Keratinocyte (primary cell): Measurements from ENCODE around the gene DIDO1. TPM values are rescaled to one million over a fixed set of nuclear protein-coding genes. Genes with fewer than 3 reads are reported as not detected.

Experiments
- DNase-seq: peaks from one replicate; pipeline ENCODE4 v3.0.0-alpha.2; 2011; ENCODE audit warnings: low read depth, missing footprints, low spot score
- FAIRE-seq: peaks from 2 replicates; lab custom pipeline; 2011; peaks lifted over from hg19 to GRCh38; lab: Jason Lieb, UNC
- H2AFZ ChIP-seq: 2 replicates; pipeline ENCODE4 v1.6.0; 2012; ENCODE audit warnings: low read length, control low read depth, inconsistent platforms; ENCODE audit not compliant: control insufficient read depth
- H3K27ac ChIP-seq: 2 replicates; pipeline ENCODE4 v1.5.1; 2011; ENCODE audit warnings: low read length; ENCODE audit not compliant: control insufficient read depth, insufficient read depth
- H3K27me3 ChIP-seq: 3 replicates; pipeline ENCODE4 v1.6.0; 2011; ENCODE audit warnings: low read length; ENCODE audit not compliant: control insufficient read depth, insufficient read depth; ENCODE audit errors: extremely low read depth
- H3K36me3 ChIP-seq, 2 experiments: 2 replicates in 1 of 2; 3 replicates in 1 of 2; pipeline ENCODE4 v1.5.1; 2011; ENCODE audit warnings: low read length in 2 of 2, mild to moderate bottlenecking in 1 of 2; ENCODE audit not compliant: control insufficient read depth in 2 of 2, insufficient read depth in 2 of 2; ENCODE audit errors: extremely low read depth in 1 of 2
- H3K4me1 ChIP-seq: 3 replicates; pipeline ENCODE4 v1.5.1; 2011; ENCODE audit warnings: low read length; ENCODE audit not compliant: control insufficient read depth, insufficient read depth; ENCODE audit errors: extremely low read depth
- H3K4me2 ChIP-seq: 3 replicates; pipeline ENCODE4 v1.6.0; 2011; ENCODE audit warnings: low read depth, low read length; ENCODE audit not compliant: control insufficient read depth, insufficient read depth; ENCODE audit errors: extremely low read depth
- H3K4me3 ChIP-seq, 3 experiments: fragments of 200-600 bp in 1 of 3; sonication (generic) in 1 of 3; 2 replicates in 2 of 3; 3 replicates in 1 of 3; pipeline ENCODE4 v1.5.1; 2011 to 2016; ENCODE audit warnings: low read length in 3 of 3, mild to moderate bottlenecking in 3 of 3, control low read depth in 2 of 3, inconsistent platforms in 1 of 3, low read depth in 1 of 3, mixed read lengths in 1 of 3, mixed run types in 1 of 3, moderate library complexity in 1 of 3; ENCODE audit not compliant: control insufficient read depth in 2 of 3, insufficient read depth in 2 of 3; ENCODE audit errors: extremely low read depth in 1 of 3
- H3K79me2 ChIP-seq: 2 replicates; pipeline ENCODE4 v1.6.0; 2012; ENCODE audit warnings: low read length; ENCODE audit not compliant: control insufficient read depth, insufficient read depth
- H3K9ac ChIP-seq: 3 replicates; pipeline ENCODE4 v1.6.0; 2011; ENCODE audit warnings: low read length; ENCODE audit not compliant: control insufficient read depth, insufficient read depth; ENCODE audit errors: extremely low read depth
- H3K9me1 ChIP-seq: 3 replicates; pipeline ENCODE4 v1.6.0; 2011; ENCODE audit warnings: low read length; ENCODE audit not compliant: control insufficient read depth, insufficient read depth; ENCODE audit errors: extremely low read depth
- H3K9me3 ChIP-seq: 2 replicates; pipeline ENCODE4 v1.5.1; 2012; ENCODE audit warnings: low read depth, low read length; ENCODE audit not compliant: control insufficient read depth
- H4K20me1 ChIP-seq: 3 replicates; pipeline ENCODE4 v1.6.0; 2011; ENCODE audit warnings: low read length; ENCODE audit not compliant: control insufficient read depth, insufficient read depth; ENCODE audit errors: extremely low read depth
- CTCF ChIP-seq, 3 experiments: IDR thresholded peaks in 1 of 3; conservative IDR thresholded peaks in 1 of 3; optimal IDR thresholded peaks in 1 of 3; 2 replicates in 2 of 3; 3 replicates in 1 of 3; pipeline versions ENCODE3 to v1.5.1; 2011; ENCODE audit warnings: low read length in 3 of 3, mild to moderate bottlenecking in 3 of 3, moderate library complexity in 2 of 3, control low read depth in 1 of 3, inconsistent platforms in 1 of 3; ENCODE audit not compliant: insufficient read depth in 2 of 3; ENCODE audit errors: extremely low read depth in 1 of 3
- EZH2 ChIP-seq: IDR thresholded peaks from one replicate; pipeline ENCODE4 v1.6.1; 2012; ENCODE audit warnings: inconsistent platforms, mild to moderate bottlenecking, low read length, moderate library complexity
- dilution Hi-C: fragments of 300-500 bp; cut with MboI; formaldehyde crosslinking; loops from one replicate; pipeline ENCODE4 v1.7.0; 2020; ENCODE audit warnings: low sequenced_read_pairs; ENCODE audit not compliant: extremely low pct_ligation_motif_present
- polyA plus RNA-seq, 5 experiments: library from polyadenylated mRNA; depleted of rRNA in 3 of 5; stranded (reverse) in 3 of 5; stranded (forward) in 1 of 5; unstranded in 1 of 5; fragments of >200 nt; gene quantifications; 1 replicate in 1 of 5; 2 replicates in 3 of 5; 3 replicates in 1 of 5; pipeline versions ENCODE4 v1.2.1 to v1.2.3, GENCODE V29; 2011 to 2012; ENCODE audit warnings: missing spikeins in 2 of 5, low read depth in 1 of 5, low replicate concordance in 1 of 5

The DIDO1 gene
- polyA plus RNA-seq, 1 donor (not counting 4 experiments of a cell fraction or from before 2014, with no cell fraction given) = 14.2 TPM

- Histone ChIP-seq H3K4me3 (no peak overlapping the region), H3K9ac (no peak overlapping the region), H3K79me2 (peaks cover 80% of the 10 kb centered on the region), H3K27me3 (no peaks in the 10 kb centered on the region), H4K20me1 (peaks cover 28% of the 10 kb centered on the region), H3K27ac (no peak overlapping the region), H3K4me1 (no peaks in the 10 kb centered on the region), H3K9me3 (no peaks in the 10 kb centered on the region), H3K36me3 (peaks cover 53 to 73% of the 10 kb centered on the region in 2 experiments), H2AFZ (no peak overlapping the region), H3K9me1 (no peaks in the 10 kb centered on the region), H3K4me2 (no peak overlapping the region)
- no peak for TF ChIP-seq CTCF (optimal IDR thresholded peaks at IDR 0.05 in 1 of 3, IDR thresholded peaks at IDR 0.05 in 1 of 3, conservative IDR thresholded peaks at IDR 0.05 in 1 of 3; ENCODE audit: extremely low read depth in 1 of 3, insufficient read depth in 2 of 3, low read length in 3 of 3)
- no peak for TF ChIP-seq EZH2
- dilution Hi-C loops = no loop called here
- no peak for DNase-seq
- FAIRE-seq = no peak
These were observed 16.0 kb downstream of the DIDO1 start for GRCh38 chr20:62910217-62910766.

GRCh38 chr20:62908971-62909791 lies 17.1 kb downstream of the DIDO1 start:
- Histone ChIP-seq H3K9ac (no peak overlapping the region), H3K9me1 (no peaks in the 10 kb centered on the region), H2AFZ (no peak overlapping the region), H3K4me1 (no peaks in the 10 kb centered on the region), H3K27ac (no peak overlapping the region), H4K20me1 (peaks cover 22% of the 10 kb centered on the region), H3K9me3 (no peaks in the 10 kb centered on the region), H3K4me3 (no peak overlapping the region), H3K4me2 (no peak overlapping the region), H3K27me3 (no peaks in the 10 kb centered on the region), H3K36me3 (peaks cover 55 to 77% of the 10 kb centered on the region in 2 experiments), H3K79me2 (peaks cover 68% of the 10 kb centered on the region)
- DNase-seq (no peak), FAIRE-seq (no peak)
- no peak for TF ChIP-seq CTCF (optimal IDR thresholded peaks at IDR 0.05 in 1 of 3, IDR thresholded peaks at IDR 0.05 in 1 of 3, conservative IDR thresholded peaks at IDR 0.05 in 1 of 3; ENCODE audit: extremely low read depth in 1 of 3, insufficient read depth in 2 of 3, low read length in 3 of 3)
- TF ChIP-seq EZH2 = no peak
- dilution Hi-C loops = no loop called here
